ENCODE measurements around the gene TOP2A.
A peak's percentile ranks its signal among the peaks of the same experiment; 100 is the strongest.

Gene TOP2A

DNA sequence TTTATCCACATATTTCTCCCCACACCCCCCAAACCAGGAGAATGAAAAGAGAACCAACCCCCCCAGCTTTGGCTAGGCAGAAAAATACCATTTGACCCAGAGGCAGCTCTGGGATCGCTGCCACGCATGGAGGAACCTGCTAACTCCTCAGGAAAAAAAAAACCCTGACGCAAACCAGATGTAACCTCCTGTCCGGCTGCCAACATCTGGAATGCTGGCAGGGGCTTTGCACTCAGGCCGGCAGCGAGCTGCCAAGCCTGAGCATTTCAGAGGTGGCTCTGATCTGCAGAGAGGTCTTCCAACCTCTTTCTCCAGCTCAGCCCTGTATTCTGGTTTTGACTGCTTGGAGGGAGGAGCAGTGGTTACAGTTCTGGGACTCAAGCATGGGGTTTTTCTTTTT is 33.7 kb upstream of the TOP2A start:
- no peak for DNase-seq

DNA sequence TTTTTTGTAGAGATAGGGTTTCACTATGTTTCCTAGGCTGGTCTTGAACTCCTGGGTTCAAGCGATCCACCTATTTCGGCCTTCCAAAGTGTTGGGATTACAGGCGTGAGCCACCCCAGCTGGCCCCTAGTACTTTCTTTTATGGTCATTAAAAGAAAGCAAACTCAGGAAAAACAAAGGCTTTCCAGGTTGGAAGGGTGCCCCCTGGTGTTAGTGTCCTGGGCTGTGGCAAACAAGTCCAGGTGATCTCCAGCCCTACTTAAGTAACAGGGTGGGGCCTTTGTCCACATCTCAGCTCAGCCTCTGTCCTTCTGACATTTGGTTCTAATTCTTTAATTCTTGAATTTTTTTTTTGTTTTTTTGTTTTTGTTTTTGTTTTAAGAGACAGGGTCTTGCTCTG is 32.5 kb upstream of the TOP2A start:
- DNase-seq, result no peak

DNA sequence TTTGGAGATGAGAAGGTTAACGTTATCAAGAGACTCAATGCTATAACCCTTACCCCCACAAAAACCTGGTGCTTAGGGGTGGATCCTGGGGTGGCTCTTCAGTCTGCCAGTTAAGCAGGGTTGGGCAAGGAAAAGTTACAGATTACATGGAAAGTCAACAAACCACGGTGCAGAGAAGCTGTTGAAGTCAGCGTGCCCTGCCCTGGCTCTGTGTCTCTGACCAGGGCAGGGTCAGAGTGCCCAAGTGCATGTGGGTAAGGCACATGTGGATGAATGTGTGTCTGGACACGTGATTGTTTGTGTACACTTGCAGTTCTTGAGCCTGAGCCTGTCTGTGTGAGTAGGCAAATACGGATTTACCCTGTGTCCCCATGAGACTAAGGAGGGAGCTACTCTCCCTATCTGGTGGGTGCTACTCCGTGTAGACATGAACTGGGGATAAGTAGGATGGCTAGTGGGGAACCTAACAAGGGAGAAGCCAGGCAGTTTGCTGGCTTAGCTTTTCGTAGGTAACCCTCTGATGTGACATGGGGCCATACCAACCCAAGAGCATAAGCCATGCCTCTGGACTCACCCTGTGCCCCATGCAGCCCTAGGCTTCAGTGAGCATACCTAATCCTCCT is 31.1 kb upstream of the TOP2A start:
- DNase-seq, result peak; percentile 86

DNA sequence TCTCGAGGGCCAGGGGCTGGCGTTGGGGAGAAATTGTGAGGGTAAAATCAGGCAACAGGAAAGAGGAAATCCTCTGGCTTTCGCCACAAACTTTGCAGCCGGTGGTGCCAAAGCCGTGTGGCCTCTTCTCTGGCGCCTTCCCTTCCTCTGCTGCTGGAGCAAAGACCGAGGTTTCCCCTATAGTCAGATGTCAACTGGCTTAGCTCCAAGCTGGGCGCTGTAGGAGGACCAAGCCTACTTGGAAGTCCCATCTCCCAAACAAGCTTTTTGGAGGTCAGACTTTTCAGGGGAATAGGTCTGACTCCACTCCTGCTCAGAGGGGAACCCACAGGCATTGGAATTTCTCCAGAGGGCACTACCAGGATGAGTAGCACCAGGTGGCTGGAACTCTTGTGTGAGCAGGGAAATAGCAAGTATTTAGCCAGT is 30.5 kb upstream of the TOP2A start:
- DNase-seq, result no peak

DNA sequence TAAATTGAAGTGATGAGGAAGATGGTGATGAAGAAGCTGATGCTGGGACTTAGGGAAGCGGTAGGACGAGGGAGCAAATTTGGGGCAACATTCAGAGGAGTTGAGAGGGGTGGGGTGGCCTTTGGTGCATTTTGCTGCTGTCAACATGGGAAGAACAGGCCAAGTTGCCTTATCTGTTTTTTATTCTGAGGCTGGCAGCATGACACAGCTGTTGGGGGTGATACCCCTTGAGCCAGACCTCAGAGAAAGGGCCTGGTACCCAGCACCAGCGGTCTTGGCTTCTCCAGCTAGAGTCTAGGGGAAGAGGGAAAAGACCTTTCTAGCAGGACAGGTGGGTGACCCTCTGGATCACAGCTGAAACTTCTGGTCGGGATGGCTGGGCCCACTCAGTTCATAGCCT is 30.1 kb upstream of the TOP2A start:
- no peak for DNase-seq

DNA sequence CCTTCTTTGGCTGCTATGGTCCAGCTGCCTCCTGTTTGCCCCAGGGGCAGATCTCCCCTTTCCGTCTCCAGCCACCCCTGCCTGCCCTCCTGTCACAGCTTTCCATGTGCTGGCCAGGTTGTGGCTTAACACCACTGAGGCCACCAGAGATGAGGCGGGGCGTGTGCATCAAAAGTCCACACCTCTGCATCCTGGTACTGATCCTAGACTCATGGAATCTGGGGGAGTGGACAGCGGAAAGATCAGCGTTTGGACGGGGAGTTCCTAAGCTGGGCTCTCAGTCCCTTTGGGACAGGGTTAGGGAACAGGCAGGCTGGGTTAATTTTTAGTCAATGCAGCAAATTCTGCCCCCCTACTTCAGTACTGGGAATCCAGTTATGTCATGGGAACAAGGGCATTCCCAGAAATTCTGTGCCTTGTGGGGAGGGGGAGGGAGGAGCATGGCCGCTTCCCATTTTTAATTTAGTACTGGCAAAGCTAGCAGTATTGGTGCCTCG is 29.5 kb upstream of the TOP2A start:
- no peak for DNase-seq

DNA sequence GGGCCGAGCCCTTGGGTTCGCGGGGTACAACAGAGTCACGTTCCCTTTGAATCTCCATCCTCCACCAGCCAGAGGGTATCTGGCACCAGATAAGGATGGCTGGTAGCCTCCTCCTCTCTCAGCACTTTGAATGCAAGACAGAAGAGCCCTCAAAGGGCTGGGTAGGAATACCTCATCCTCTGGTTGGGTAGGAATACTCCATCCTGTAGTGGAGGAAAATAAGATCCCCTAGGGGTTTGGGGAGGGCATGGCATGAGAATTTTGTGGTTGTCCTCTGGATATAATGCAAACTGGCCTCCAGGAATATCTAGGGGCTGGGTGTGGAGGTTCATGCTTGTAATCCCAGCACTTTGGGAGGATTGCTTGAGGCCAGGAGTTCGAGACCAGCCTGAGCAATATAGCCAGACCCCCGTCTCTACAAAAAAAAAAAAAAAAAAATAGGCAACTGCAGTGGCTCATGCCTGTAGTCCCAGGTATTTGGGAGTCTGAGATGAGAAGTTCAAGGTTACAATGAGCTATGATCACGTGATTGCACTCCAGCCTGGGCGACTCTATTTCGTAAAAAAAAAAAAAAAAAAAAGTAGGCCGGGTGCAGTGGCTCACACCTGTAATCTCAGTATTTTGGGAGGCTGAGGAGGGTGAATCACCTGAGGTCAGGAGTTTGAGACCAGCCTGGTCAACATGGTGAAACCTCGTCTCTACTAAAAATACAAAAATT is 28.2 kb upstream of the TOP2A start:
- DNase-seq, result no peak

DNA sequence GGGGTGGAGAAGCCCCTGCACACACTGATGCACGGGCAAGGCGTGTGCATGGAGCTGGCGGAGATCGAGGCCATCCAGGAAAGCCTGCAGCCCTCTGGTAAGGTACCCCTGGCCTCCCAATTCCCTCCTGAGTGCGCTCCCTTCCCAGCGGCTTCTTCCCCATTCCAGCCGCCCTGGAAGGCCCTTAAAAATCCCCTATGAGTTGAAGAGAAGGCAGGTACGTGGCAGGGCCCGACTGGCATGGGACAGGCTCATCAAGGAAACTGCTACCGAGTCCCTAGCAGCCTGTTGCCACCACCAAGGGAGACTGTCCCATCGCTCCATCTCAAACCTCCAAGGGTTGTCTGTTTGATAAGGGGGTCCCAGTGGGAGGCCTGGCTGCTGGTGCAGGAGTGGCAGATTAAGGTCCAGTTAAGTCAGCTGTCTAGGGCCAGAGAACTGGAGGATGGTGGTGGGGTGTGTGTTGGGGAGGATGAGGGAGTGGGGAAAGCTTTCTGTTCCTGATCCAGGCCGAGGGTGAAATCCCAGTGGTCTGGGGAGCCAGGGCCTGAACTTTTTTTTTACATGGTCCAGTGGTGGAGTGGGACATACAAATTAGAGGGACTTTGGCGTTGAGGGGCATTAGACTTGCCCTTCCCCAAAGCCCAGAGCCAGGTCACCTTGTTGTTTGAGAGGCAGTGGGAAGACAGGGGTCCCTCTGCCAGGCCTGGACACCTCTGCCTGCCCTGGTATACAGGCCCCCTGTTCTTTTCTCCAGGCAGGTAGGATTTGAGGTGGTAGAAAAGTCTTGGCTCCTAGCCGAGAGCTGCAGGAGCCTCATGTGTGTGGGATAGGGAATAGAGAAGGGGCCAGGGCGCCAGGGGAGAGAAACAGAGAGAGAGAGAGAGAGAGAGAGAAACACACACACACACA is 26.5 kb upstream of the TOP2A start:
- no peak for DNase-seq

DNA sequence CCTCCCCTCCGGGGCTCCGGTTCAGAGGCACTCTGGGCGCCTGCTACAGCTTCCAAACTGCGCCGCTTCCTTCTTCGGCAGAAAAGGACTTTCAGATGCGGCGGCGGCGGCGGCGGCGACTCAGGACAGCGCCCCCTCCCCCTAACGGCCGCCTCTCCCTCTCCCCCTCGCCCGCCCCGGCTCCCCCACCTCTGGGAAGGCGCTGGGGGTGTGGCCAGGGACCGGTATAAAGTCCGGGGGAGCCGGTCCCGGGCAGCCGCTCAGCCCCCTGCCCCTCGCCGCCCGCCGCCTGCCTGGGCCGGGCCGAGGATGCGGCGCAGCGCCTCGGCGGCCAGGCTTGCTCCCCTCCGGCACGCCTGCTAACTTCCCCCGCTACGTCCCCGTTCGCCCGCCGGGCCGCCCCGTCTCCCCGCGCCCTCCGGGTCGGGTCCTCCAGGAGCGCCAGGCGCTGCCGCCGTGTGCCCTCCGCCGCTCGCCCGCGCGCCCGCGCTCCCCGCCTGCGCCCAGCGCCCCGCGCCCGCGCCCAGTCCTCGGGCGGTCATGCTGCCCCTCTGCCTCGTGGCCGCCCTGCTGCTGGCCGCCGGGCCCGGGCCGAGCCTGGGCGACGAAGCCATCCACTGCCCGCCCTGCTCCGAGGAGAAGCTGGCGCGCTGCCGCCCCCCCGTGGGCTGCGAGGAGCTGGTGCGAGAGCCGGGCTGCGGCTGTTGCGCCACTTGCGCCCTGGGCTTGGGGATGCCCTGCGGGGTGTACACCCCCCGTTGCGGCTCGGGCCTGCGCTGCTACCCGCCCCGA is 25.7 kb upstream of the TOP2A start, which contains the start of gene IGFBP4:
IGFBP4 (plus strand) TSS at position 255 of the 792 bp plus-strand sequence; CDS start at position 541, 286 bp downstream.
- peak; percentile 39 for DNase-seq

DNA sequence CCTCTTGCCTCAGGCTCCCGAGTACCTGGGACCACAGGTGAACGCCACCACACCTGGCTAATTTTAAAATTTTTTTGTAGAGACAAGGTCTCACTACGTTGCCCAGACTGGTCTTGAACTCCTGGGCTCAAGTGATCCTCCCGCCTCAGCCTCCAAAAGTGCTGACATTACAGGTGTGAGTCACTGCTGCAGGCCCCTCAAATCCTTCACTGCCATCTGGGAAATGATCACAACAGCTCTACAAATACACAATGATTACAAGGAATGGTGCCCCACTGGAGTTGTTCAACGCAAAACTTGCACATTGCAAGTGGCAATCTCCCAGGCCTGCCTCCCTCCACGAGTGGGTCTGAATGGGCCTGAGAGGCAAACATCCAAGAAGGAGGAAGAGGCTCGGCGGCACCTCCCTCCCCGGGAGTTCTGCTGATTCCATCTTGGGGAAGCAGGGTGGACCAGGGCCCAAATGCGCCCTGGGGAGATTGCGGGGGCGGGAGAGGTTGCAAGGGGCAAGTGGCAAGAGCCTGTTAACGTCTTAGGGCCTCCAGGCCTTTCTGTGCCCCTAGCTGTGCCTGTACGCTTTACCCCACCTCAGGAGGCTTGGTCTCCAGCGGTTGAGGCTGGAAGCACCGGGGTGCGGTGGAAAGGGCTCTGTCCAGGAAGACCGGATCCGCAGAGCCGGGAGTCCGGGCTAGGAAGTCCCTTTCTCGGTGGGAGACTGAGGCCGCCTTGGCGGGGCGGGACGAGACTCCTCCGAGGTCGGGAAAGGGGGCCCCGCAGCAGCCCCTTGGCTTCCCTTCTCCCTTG is 24.9 kb upstream of the TOP2A start:
- no peak for DNase-seq

DNA sequence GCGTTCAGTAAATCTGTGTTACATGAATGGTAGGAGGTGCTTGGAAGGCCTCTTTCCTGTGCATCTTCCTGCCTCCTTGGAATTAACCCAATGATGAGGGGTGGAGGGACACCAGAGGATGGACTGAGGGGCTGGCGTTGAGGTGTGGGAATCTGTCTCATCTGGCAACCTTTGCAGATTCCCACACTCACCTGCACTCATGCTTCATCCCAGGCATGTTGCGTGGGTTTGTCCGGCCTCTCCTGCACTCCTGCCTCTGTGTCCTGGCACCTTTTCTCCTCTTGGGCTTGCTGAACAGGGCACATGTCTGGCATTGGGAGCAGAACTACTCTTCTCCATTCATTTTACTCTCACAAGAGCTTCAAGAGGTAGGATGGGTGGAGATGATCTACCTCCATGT is 22.5 kb upstream of the TOP2A start:
- no peak for DNase-seq

DNA sequence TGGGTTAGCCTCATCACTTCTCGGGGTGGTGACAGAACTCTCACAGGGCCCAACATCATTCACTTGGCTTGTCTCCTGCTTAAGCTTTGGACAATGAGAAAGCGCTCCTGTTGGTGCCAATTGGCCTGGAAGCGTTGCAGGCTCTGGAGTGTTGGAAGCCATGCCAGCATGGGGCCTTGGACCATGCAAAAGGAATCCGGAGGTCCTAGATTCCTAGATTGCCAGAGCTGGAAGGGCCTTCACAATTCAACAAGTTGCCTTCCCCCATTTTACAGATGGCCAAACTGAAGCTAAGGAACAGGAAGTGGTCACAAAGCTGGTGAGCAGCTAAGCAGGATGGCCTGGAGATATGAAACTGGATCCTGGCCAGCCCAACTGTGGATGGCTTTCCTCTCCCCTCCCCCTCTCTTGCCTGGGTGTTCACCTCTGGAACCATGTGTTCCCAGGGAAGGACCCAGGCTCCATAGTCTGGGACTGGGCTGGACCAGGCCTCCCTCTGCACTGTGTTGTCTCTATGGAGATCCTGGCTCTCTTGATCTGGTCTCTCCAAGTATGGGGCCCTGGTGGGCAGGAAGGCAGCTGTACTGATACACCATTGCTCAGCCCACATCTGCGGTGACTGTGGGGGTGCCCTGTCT is 19.5 kb upstream of the TOP2A start:
- no peak for DNase-seq

DNA sequence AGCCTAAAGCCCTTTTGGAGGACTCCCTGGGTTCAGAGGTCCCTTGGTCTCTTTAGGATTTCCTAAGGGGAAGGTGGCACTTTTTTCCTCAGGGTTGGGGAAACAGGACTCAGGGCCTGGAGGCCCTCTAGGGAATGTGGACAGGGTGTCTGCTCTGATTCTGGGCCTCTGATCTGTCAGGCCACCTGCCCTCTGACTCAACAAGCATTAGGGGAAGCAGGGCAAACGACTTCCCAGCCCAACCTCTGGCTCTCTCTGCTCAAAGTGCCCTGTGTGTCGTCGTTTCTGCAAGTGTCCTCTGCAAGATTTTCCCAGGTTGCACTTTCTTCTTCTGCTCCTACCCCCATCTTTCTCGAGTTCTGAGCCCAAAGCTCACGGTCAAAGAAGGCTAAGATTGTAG is 18.9 kb upstream of the TOP2A start:
- DNase-seq, result no peak

DNA sequence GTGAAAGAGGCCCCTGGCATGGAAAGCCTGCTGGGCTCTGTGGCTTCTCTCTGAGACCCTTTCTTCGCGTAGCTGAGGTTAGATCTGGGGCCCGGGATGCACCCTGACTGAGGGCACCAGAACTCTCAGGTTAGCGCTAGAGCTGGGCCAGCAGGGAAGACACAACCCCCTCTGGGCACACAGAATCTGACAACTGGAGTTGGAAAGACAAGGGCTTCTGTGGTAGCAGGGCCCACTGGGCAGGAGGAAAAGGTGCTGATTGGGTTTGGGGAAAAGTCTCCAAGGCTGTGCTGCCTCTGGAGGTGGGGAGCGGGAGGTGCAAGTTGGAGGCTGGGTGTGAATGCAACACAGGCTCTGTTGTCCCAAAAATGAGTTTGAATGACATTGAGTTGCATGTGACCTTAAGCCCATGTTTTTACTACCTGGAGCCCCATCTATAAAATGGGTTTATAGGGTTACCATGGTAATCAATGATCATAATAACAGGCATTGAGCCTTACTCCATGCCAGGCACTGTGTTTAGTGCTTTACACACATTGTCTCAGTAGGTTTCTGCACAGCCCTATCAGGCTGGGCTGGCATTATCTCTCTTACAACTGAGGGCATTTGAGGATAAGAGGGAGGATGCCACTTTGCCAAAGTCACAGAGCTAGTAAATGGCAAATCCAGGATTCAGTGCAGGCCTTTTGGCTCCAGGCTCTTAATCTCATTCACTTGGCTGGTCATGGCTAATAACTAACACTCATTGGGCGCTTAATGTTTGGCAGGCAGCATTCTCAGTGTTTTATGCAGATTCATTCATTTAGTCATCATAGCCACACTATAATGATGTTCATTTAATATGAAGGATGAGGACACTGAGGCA is 16.1 kb upstream of the TOP2A start:
- DNase-seq, result no peak

DNA sequence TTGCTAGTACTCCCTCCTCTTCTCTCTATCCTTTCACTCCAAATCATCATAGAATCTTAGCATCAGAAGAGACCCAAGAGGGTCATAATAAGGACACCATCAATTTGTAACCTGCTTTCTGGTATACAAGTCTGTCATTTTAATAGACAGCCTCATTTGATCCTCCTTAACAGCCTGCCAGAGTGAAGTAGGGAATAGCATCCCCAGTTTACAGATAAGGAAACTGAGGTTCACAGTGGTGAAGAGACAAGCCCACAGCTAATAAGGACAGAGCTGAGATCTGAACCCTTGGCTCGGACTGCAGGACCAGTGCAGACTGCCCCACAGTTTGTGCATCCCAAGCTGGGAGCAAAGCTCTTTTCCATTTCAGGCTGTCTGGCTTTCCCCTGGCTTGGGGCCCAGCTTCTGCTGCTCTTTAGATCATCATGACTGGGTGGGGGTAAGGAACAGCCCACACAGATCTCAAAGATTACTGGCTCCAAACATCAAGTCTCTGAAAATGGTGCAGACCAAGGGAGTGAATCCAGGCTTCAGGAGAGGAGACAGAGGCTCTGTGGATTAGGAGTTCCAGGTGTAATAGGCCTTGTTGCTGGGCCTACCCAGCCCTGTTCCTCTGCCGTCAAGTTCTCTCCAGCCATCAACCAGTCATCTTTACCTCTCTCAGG is 15.3 kb upstream of the TOP2A start:
- DNase-seq, result no peak

DNA sequence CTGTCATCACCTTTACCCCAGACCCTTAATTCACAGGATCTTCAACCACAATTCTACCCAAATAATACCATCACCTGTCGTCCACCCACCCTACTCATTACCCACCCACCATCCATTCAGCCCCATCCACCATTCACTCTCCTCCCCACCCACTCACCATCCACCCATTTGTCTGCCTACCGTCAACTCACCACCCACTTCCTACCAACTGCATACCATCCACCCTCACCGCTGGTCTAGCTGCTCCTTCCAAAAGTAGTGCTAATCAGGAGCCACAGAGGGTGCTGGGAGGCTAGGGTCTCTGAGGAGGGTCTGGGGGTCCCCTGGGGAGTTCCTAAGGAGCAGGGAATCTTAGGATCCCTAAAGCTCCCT is 13.5 kb upstream of the TOP2A start:
- DNase-seq, result no peak

DNA sequence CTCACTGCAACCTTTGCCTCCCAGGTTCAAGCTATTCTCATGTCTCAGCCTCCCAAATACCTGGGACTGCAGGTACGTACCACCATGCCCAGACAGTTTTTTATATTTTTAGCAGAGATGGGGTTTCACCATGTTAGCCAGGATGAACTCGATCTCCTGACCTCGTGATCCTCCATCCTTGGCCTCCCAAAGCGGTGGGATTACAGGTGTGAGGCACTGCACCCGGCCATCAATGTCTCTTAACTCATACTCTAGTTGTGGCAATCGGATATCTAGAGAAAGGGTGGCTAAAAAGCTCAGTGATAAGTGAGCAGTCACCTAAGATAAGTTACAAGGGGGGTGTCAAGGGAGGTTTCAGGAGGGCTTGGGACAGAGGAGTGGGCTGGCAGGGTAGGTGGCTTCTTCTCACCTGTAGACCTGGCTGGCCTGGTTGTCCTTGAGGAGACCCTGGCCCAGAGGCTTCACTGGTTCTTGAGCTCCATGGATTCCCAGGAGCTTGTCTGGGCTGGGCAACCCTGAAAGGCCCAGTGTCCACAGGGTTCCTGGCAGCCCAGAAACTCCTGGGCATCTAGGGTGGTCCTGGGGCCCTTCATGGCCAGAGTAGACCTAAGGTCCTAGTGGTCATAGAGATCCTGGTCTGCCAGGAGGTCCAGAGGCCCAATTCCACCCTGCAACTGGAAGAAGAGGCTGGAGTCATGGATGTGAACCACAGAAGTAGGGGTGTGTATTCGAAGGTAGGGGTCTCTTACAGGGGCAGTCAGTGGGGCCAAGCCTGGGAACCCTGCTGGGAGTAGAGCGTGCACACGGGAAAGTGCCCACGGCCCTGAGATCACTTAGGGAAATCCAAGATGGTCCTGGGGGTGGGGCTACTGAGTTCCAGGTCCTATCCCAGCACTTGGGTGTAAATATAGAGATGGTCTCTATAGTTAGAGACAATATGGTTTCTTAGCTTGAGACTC is 12.9 kb upstream of the TOP2A start:
- DNase-seq, result no peak

DNA sequence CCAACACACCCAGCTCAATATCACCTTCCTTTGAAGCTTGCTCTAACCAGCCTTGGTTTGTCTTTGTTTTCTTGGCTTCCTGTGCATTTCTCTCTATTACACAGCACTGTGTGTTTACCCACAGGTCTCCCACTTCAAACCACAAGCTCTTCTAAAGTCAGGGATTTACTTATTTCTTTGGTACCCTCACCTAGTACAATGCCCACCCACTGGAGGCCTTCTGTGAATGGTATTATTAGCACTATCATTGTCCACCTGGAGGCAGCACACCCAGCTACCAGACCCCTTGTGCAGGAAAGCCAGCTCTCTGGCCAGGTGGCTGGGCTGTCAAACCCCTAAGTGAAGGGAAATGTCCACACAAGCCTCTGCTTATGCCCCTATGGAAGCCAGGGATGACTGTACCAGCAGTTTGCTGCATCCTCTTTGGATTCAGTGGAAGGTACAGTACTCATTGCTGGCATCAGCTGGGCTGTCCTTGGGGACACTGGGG is 9.4 kb upstream of the TOP2A start:
- no peak for DNase-seq
